Gastroesophageal sphincter (tissue), 3 donors: Measurements from ENCODE around the gene FAM25A.

Source experiments
- EP300 ChIP-seq: sonication (generic); formaldehyde crosslinking; IDR thresholded peaks from one replicate; pipeline ENCODE4 v1.6.1; 2017; ENCODE audit warnings: antibody characterized with exemption, mild to moderate bottlenecking
- POLR2AphosphoS5 ChIP-seq: sonication (generic); formaldehyde crosslinking; IDR thresholded peaks from one replicate; pipeline ENCODE4 v1.6.1; 2017; ENCODE audit warnings: antibody characterized with exemption
- TF ChIP-seq, protein P1 (sequence below), 4 experiments: fragments of 200-600 bp in 2 of 4; fragments of 450-650 bp in 2 of 4; sonication (generic) in 1 of 4; IDR thresholded peaks; one replicate each; pipeline ENCODE4 v1.5.1; 2017 to 2019; ENCODE audit warnings: antibody characterized with exemption in 4 of 4, mild to moderate bottlenecking in 2 of 4, moderate library complexity in 2 of 4

DNA sequence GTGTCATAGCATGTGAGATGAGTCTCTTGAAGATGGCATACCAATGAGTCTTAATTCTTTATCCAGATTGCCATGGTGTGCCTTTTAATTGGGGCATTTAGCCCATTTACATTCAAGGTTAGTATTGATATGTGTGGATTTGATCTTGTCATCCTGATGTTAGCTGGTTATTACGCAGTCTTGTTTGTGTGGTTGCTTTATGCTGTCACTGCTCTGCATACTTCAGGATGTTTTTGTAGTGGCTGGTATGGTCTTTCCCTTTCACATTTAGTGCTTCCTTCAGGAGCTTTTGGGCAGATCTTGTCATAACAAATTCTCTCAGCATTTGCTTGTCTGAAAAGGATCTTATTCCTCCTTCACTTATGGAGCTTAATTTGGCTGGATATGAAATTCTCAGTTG is 16.5 kb downstream of the FAM25A start:
- TF ChIP-seq, protein P1, sequence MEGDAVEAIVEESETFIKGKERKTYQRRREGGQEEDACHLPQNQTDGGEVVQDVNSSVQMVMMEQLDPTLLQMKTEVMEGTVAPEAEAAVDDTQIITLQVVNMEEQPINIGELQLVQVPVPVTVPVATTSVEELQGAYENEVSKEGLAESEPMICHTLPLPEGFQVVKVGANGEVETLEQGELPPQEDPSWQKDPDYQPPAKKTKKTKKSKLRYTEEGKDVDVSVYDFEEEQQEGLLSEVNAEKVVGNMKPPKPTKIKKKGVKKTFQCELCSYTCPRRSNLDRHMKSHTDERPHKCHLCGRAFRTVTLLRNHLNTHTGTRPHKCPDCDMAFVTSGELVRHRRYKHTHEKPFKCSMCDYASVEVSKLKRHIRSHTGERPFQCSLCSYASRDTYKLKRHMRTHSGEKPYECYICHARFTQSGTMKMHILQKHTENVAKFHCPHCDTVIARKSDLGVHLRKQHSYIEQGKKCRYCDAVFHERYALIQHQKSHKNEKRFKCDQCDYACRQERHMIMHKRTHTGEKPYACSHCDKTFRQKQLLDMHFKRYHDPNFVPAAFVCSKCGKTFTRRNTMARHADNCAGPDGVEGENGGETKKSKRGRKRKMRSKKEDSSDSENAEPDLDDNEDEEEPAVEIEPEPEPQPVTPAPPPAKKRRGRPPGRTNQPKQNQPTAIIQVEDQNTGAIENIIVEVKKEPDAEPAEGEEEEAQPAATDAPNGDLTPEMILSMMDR (IDR thresholded peaks at IDR 0.05): no peak
- TF ChIP-seq POLR2AphosphoS5: no peak
- TF ChIP-seq EP300: no peak
